Activated CD8-positive, alpha-beta memory T cell treated with anti-CD3 and anti-CD28 coated beads for 4 hours (primary cell): ENCODE results near the gene SMIM26.
A peak's percentile ranks its signal among the peaks of the same experiment; 100 is the strongest.
"Not testable (repeated sequence)": the region's sequence is repeated elsewhere in the genome, so short reads cannot be mapped to it uniquely, and the experiment has no call there.

Experiments
- DNase-seq, 2 donors: peaks; one replicate each; pipeline ENCODE4 v3.0.0-alpha.2; 2020; ENCODE audit warnings: low read depth in 2 of 2

The SMIM26 gene

GRCh38 chr20:18566892-18567738 lies at the start of gene SMIM26:
SMIM26 (plus strand) TSS chr20:18567432; CDS start chr20:18567479, 47 bp downstream.
- peak; percentile 85 to 88 for DNase-seq

DNA sequence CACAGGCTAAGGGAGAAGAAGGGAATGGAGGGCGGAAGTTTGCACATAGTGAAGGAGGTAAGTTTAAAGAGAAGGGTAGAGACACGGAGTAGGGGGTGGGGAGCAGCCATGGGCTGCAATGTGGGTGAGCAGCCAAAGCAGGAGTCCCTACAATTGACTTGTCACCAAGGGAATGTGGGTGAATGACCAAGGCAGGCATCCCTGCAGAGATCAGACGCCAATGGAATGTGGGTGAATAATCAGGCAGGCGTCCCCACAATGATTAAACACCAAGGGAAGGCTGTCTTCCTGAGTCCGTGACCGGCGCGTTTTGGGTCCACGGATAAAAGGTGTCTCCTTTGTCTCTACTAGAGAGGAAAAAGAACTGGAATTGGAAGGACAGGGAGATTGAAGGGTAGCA lies 45.2 kb upstream of the SMIM26 start:
- not testable (repeated sequence) for DNase-seq

- no peak for DNase-seq
These were observed 44.2 kb upstream of the SMIM26 start for GRCh38 chr20:18523066-18523465.

GRCh38 chr20:18524646-18525045 lies 42.6 kb upstream of the SMIM26 start:
- no peak for DNase-seq

DNA sequence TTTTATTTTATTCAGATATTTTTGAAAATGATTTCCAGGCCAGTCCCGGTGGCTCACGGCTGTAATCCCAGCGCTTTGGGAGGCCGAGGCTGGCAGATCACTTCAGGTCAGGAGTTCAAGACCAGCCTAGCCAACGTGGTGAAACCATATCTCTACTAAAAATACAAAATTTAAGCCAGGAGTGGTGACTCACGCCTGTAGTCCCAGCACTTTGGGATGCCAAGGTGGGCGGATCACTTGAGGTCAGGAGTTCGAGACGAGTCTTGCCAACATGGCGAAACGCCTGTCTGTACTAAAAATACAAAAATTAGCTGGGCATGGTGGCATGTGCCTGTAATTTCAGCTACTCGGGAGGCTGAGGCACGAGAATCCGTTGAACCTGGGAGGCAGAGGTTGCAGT lies 40.5 kb upstream of the SMIM26 start:
- not testable (repeated sequence) for DNase-seq

GRCh38 chr20:18527339-18527738 lies 39.9 kb upstream of the SMIM26 start:
- no peak for DNase-seq

DNA sequence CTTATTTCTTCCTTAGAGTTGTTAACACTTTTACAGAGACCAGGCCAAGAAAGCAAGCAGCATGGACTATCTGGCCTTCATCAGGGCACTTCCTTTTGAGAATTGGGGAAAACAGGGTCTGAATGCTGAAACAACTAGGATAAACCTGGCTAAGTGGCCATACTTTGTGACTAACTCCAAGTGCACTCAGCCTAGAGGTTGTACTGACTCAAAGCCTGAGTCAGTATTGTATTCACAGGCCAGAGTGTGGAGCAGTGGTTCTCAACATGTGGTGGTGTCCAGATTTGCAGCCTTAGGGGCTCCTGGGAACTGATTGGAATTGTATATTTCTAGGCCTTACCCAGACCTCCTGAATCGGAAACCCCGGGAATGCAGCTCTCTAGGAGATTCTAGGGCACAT lies 39.4 kb upstream of the SMIM26 start:
- no peak for DNase-seq

GRCh38 chr20:18529041-18529440 lies 38.2 kb upstream of the SMIM26 start:
- no peak for DNase-seq

DNA sequence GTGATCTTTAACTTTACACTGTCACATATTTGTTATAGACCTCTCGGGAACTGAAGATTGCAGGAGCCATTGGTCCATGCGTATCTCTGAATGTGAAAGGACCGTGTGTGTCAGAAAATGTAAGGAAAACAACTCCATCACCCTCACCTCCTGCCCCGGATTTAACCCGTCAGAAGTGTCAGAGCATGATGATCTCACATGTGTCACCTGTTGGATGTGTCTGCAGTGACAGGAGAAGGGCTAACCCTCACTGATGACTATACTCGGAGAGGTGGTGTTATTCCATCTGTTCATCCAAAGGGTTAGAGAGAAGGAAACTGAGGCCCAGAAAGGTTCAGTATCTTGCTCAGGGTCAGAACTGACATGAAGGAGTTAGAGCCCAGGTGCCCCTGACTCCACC lies 34.6 kb upstream of the SMIM26 start:
- no peak for DNase-seq

GRCh38 chr20:18533491-18533890 lies 33.7 kb upstream of the SMIM26 start:
- no peak for DNase-seq

- no peak for DNase-seq
These were observed 33.1 kb upstream of the SMIM26 start for GRCh38 chr20:18533978-18534644.

DNA sequence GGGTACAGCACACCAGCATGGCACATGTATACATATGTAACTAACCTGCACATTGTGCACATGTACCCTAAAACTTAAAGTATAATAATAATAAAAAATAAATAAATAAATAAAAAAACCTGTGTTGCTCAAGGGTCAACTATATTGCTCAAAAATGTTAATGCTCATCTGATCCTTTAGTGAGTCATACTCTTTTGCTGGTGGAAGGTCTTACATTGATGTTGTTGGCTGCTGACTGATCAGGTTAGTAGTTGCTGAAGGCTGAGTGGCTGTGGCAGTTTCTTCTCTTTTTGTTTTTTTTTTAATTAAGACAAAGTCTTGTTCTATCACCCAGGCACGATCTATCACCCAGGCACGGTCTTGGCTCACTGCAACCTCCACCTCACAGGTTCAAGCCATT lies 29.6 kb upstream of the SMIM26 start:
- no peak for DNase-seq

DNA sequence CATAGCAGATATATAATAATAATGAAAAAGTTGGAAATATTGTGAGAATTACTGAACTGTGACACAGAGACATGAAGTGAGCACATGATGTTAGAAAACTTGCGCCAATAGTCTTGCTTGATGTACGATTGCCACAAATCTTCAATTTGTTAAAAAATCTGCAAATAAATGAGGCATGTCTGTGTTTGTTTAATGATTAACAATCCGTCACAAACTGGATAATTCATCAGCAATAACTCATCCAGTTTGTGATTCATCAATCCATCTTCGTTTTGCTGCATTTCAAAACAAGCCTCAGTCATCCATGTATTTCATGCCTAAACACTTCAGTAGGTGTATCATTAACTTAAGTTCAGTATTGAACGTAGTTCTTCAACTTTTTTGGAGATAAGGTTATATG lies 25.5 kb upstream of the SMIM26 start:
- no peak for DNase-seq

DNA sequence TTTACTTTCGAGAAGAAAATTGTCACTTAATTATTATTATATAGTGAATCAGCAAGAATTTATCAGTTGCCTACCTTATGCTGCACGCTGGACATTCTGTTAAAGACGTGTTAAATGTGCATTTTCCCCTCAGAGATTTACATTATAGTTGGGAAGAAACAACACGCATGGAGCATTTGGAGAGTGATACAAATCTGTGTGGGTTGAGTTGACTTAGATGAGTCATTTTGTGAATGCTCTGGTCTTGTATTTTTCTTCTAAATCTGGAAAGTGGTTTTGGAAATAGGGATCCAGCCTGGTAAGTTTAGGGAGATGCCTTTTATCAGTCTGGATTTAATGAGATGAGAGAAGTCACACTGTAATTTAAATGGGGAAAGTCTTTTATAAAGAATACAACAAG lies 24.0 kb upstream of the SMIM26 start:
- no peak for DNase-seq

DNA sequence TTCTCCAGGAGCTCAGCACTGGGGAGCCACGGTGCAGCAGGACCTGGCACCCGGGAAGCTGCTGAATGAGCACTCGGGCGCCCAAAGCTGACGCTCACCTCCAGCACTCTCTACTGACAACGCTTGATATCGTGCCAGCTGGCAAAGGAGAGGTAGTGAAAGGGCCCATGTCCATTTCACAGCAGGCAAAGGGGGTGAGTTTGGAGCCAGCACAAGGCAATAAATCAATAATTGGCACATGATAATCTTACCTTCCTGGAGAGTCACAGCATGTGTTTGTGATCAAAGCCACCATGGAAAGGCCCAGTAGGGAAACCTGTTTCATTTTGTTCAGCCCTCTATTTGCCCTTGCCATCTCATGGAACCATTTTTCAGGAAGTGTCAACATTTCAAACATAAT lies 23.3 kb upstream of the SMIM26 start:
- no peak for DNase-seq

- no peak for DNase-seq
These were observed 21.7 kb upstream of the SMIM26 start for GRCh38 chr20:18545566-18545965.

GRCh38 chr20:18548465-18548864 lies 18.8 kb upstream of the SMIM26 start:
- no peak for DNase-seq

GRCh38 chr20:18553746-18554145 lies 13.5 kb upstream of the SMIM26 start:
- no peak for DNase-seq

GRCh38 chr20:18567739-18568091 lies 483 bp downstream of the SMIM26 start:
- DNase-seq = no peak

DNA sequence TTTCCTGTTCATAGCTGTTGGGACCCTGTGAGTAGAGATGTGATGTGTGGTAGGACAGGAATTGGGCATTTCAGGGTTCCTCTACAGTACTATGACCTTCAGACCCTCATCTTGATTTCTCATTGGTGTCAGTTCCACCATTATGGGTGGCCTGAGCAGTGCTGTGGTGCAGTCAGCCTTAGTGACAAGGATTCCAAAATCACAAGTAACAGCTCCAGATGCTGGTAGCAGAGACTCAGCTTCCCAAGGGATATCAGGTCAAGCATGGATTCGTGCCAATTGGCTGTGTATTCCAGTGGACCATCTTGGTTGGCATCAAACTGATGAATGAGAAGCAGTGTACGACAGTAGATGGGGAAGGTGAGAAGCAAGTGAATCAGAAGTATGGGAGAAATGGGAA lies 3.8 kb downstream of the SMIM26 start:
- DNase-seq = no peak

DNA sequence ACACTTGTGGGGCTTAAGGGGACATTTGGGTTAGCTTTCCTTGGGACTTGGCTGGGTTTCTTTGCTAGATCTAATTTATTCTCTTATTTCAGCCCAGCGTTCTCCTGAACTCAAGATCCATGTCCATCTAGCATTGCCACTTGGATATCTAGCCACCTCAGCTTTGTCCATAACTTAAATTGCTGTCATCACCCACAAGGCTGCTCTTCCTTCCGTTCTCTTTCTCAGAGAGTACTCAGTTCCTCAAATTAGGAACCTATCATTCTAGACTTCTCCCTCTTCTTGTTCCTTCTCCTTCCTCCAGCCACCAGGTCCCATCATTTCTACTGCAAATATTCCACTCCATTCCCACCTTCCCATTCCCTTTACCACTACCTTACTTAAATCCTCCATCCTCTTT lies 4.3 kb downstream of the SMIM26 start:
- DNase-seq = no peak

GRCh38 chr20:18577942-18578341 lies 10.7 kb downstream of the SMIM26 start:
- no peak for DNase-seq

DNA sequence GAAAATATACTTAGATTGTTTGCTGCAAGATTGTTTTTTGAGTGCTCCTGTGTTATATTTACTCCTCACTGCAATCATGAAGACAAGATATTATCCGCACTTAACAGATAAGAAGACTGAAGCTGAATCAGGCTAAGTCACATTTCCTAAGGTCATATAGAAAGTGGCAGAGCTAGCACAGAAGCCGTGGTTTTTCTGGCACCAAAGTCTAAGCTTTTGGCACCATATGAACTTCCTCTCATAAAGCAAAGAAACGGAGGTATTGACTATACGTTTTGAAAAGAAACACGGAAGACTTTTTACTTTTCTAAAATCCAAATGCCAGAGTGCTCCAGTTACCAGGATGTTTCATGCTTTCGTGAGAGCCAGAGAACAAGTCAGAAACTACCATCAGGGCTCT lies 11.3 kb downstream of the SMIM26 start:
- DNase-seq = no peak
